Esophagus muscularis mucosa (tissue), 4 donors: Measurements from ENCODE around the gene MMP1. TPM values are rescaled to one million over a fixed set of nuclear protein-coding genes. Genes with fewer than 3 reads are reported as not detected.

Source experiments
- DNase-seq: peaks from one replicate; pipeline ENCODE4 v3.0.0-alpha.2; 2017; ENCODE audit errors: extremely low spot score
- H3K27ac ChIP-seq, 4 donors: fragments of 200-600 bp; sonication (generic); replicated peaks in 1 of 4; 1 replicate in 3 of 4; 2 replicates in 1 of 4; pipeline ENCODE4 v1.5.1; 2016 to 2019; ENCODE audit warnings: mild to moderate bottlenecking in 1 of 4
- H3K27me3 ChIP-seq, 4 donors: fragments of 200-600 bp; sonication (generic); one replicate each; pipeline versions ENCODE4 v1.5.1 to v1.6.0; 2016 to 2019
- H3K36me3 ChIP-seq, 4 donors: fragments of 200-600 bp; sonication (generic); one replicate each; pipeline ENCODE4 v1.5.1; 2016 to 2019
- H3K4me1 ChIP-seq, 4 donors: fragments of 200-600 bp; sonication (generic); one replicate each; pipeline ENCODE4 v1.5.1; 2016 to 2019
- H3K4me3 ChIP-seq, 4 donors: fragments of 200-600 bp; sonication (generic); 1 replicate in 2 of 4; 2 replicates in 2 of 4; pipeline ENCODE4 v1.5.1; 2016 to 2019; ENCODE audit warnings: mild to moderate bottlenecking in 4 of 4, moderate library complexity in 1 of 4
- H3K9me3 ChIP-seq, 4 donors: fragments of 200-600 bp; sonication (generic); 1 replicate in 3 of 4; 2 replicates in 1 of 4; pipeline ENCODE4 v1.5.1; 2016 to 2019
- EP300 ChIP-seq: sonication (generic); formaldehyde crosslinking; IDR thresholded peaks from one replicate; pipeline ENCODE4 v1.6.1; 2017; ENCODE audit warnings: antibody characterized with exemption
- POLR2A ChIP-seq: fragments of 450-650 bp; IDR thresholded peaks from one replicate; pipeline ENCODE4 v1.6.1; 2017; ENCODE audit warnings: antibody characterized with exemption, moderate library complexity, mild to moderate bottlenecking, low read depth
- POLR2AphosphoS5 ChIP-seq, 2 donors: sonication (generic); formaldehyde crosslinking; IDR thresholded peaks; one replicate each; pipeline ENCODE4 v1.6.1; 2017; ENCODE audit warnings: antibody characterized with exemption in 2 of 2
- WGBS: methylation state at CpG from one replicate; pipeline ENCODE4 v1.1.5; 2018; 5-methylcytosine and 5-hydroxymethylcytosine counted together
- intact Hi-C: fragments of 100-400 bp; cut with DNase I; formaldehyde crosslinking; loops from one replicate; pipeline ENCODE4 v1.15.1; 2023
- total RNA-seq, 4 donors: library from RNA; depleted of rRNA; stranded (reverse); fragments of >200 nt; gene quantifications; one replicate each; pipeline versions ENCODE4 v1.1.0 to v1.2.1, GENCODE V29; 2016
- TF ChIP-seq, protein P1 (sequence below), 3 experiments: fragments of 200-600 bp in 2 of 3; fragments of 450-650 bp in 1 of 3; sonication (generic) in 2 of 3; IDR thresholded peaks; one replicate each; pipeline ENCODE4 v1.5.1; 2017 to 2019; ENCODE audit warnings: antibody characterized with exemption in 3 of 3, mild to moderate bottlenecking in 2 of 3, moderate library complexity in 1 of 3

Gene MMP1
- total RNA-seq, 4 donors from 2014 or later: 0.17 TPM; not detected in 3

GRCh38 chr11:102840018-102840417 is 42.1 kb upstream of the MMP1 start:
- intact Hi-C loops: no loop called here
- 63% methylated on average over 5 of the region's 5 CpGs for WGBS
- Histone ChIP-seq H3K9me3 (no peaks in the 10 kb centered on the region), H3K27ac (no peak overlapping the region), H3K27me3 (no peaks in the 10 kb centered on the region), H3K4me3 (no peak overlapping the region), H3K4me1 (no peaks in the 10 kb centered on the region), H3K36me3 (no peaks in the 10 kb centered on the region)
- DNase-seq: no peak
- TF ChIP-seq, protein P1, sequence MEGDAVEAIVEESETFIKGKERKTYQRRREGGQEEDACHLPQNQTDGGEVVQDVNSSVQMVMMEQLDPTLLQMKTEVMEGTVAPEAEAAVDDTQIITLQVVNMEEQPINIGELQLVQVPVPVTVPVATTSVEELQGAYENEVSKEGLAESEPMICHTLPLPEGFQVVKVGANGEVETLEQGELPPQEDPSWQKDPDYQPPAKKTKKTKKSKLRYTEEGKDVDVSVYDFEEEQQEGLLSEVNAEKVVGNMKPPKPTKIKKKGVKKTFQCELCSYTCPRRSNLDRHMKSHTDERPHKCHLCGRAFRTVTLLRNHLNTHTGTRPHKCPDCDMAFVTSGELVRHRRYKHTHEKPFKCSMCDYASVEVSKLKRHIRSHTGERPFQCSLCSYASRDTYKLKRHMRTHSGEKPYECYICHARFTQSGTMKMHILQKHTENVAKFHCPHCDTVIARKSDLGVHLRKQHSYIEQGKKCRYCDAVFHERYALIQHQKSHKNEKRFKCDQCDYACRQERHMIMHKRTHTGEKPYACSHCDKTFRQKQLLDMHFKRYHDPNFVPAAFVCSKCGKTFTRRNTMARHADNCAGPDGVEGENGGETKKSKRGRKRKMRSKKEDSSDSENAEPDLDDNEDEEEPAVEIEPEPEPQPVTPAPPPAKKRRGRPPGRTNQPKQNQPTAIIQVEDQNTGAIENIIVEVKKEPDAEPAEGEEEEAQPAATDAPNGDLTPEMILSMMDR (IDR thresholded peaks at IDR 0.05): no peak
- no peak for TF ChIP-seq POLR2A
- no peak for TF ChIP-seq POLR2AphosphoS5 (IDR thresholded peaks at IDR 0.05)
- no peak for TF ChIP-seq EP300

DNA sequence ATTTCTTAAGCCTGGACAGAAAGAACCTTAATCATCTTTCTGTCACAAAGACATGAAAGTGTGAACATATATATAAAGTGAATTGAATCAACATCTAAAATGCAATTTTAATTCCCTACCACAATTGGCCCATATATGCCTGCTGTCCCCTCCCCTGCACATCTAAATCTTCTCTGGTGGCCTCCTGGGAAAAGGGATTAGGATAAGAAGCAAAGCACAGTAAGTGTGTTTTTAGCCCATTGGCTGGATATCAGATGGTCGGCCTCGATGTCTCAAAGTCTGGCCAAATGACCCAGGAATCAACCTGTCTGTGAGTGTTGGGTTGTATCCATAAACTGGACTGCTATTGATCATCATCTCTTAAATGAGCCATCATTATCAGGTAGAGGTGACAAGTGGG is 39.7 kb upstream of the MMP1 start:
- no peak overlapping the region for H3K27ac ChIP-seq
- H3K4me3 ChIP-seq: no peak overlapping the region
- no peak for DNase-seq
- no peaks in the 10 kb centered on the region for H3K27me3 ChIP-seq
- no peaks in the 10 kb centered on the region for H3K4me1 ChIP-seq
- WGBS: 67% methylated on average over 2 of the region's 2 CpGs
- no peaks in the 10 kb centered on the region for H3K9me3 ChIP-seq
- H3K36me3 ChIP-seq: no peaks in the 10 kb centered on the region
- TF ChIP-seq, protein P1 (IDR thresholded peaks at IDR 0.05): no peak
- TF ChIP-seq POLR2AphosphoS5 (IDR thresholded peaks at IDR 0.05) (no peak), POLR2A (no peak), EP300 (no peak)
- intact Hi-C loops: loop anchor here (10.0 kb wide), 1 partner anchor 97 kb away; no protein-coding TSS in a partner anchor

- 91% methylated on average over 2 of the region's 2 CpGs for WGBS
- no peaks in the 10 kb centered on the region for H3K4me1 ChIP-seq
- H3K9me3 ChIP-seq: no peaks in the 10 kb centered on the region
- TF ChIP-seq POLR2AphosphoS5 (IDR thresholded peaks at IDR 0.05): no peak
- TF ChIP-seq POLR2A: no peak
- no peak for TF ChIP-seq EP300
- TF ChIP-seq, protein P1 (IDR thresholded peaks at IDR 0.05): no peak
- H3K36me3 ChIP-seq: no peaks in the 10 kb centered on the region
- no peak overlapping the region for H3K27ac ChIP-seq
- no peaks in the 10 kb centered on the region for H3K27me3 ChIP-seq
- H3K4me3 ChIP-seq: no peak overlapping the region
- intact Hi-C loops: loop anchor here (10.0 kb wide), 1 partner anchor 98 kb away; no protein-coding TSS in a partner anchor
- no peak for DNase-seq
These were observed 39.2 kb upstream of the MMP1 start for GRCh38 chr11:102837156-102837555.

- Histone ChIP-seq H3K36me3 (no peaks in the 10 kb centered on the region), H3K27me3 (peaks cover 0 to 7% (median 0%) of the 10 kb centered on the region in 4 donors), H3K4me1 (no peaks in the 10 kb centered on the region), H3K9me3 (no peaks in the 10 kb centered on the region), H3K4me3 (no peak overlapping the region), H3K27ac (no peak overlapping the region)
- 25% methylated on average over 3 of the region's 3 CpGs for WGBS
- DNase-seq: no peak
- intact Hi-C loops: loop anchor here (10.0 kb wide), 1 partner anchor 98 kb away; no protein-coding TSS in a partner anchor
- TF ChIP-seq, protein P1 (IDR thresholded peaks at IDR 0.05): no peak
- TF ChIP-seq POLR2AphosphoS5 (IDR thresholded peaks at IDR 0.05) (no peak), POLR2A (no peak), EP300 (no peak)
These were observed 38.4 kb upstream of the MMP1 start for GRCh38 chr11:102836290-102836875.

DNA sequence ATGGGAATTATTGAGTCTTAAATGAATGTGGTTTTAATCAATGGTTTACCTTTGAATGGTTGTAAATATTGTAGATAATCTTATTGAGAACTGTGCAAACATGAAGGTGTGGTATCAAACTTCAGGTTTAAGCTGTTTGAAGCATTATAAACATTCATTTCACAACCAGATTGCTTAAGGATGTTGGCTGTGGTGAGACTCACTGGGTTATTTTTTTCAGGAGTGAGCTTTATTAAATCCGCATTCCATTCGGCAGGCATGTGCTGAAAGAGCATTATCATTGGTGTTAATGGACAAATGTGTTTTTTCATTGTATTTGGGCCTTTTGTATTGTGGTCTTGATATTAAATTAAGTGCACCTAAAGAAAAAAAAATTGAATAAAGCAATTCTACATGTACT is 35.8 kb upstream of the MMP1 start:
- Histone ChIP-seq H3K4me1 (no peaks in the 10 kb centered on the region), H3K9me3 (no peaks in the 10 kb centered on the region), H3K36me3 (no peaks in the 10 kb centered on the region), H3K27me3 (peaks cover 0 to 25% (median 0%) of the 10 kb centered on the region in 4 donors), H3K27ac (no peak overlapping the region), H3K4me3 (no peak overlapping the region)
- WGBS: 89% methylated on average over 2 of the region's 2 CpGs
- no peak for TF ChIP-seq POLR2A
- no peak for TF ChIP-seq POLR2AphosphoS5 (IDR thresholded peaks at IDR 0.05)
- TF ChIP-seq EP300: no peak
- TF ChIP-seq, protein P1 (IDR thresholded peaks at IDR 0.05): no peak
- DNase-seq: no peak
- intact Hi-C loops: loop anchor here (10.0 kb wide), 1 partner anchor 101 kb away; no protein-coding TSS in a partner anchor
